Adrenal gland (tissue), 12 donors: ENCODE results near the gene DST. TPM values are rescaled to one million over a fixed set of nuclear protein-coding genes. Genes with fewer than 3 reads are reported as not detected.

Experiments
- DNase-seq, 7 donors: peaks; one replicate each; pipeline ENCODE4 v3.0.0-alpha.2; 2019 to 2020
- H3K27ac ChIP-seq, 5 donors: fragments of 200-600 bp; sonication (generic) in 4 of 5; 1 replicate in 3 of 5; 2 replicates in 2 of 5; pipeline versions ENCODE4 v1.5.1 to v1.8.0; 2016 to 2020; ENCODE audit warnings: mild to moderate bottlenecking in 1 of 5
- H3K27me3 ChIP-seq: fragments of 200-600 bp; 2 replicates; pipeline ENCODE4 v1.8.0; 2021
- H3K36me3 ChIP-seq, 2 donors: fragments of 200-600 bp; replicated peaks in 1 of 2; 1 replicate in 1 of 2; 2 replicates in 1 of 2; pipeline versions ENCODE4 v1.5.1 to v1.8.0; 2018 to 2022
- H3K4me1 ChIP-seq, 2 donors: fragments of 200-600 bp; replicated peaks in 1 of 2; 1 replicate in 1 of 2; 2 replicates in 1 of 2; pipeline versions ENCODE4 v1.5.1 to v1.8.0; 2018 to 2021
- H3K4me3 ChIP-seq, 4 donors: fragments of 200-600 bp; sonication (generic) in 3 of 4; one replicate each; pipeline ENCODE4 v1.5.1; 2016 to 2018
- H3K9me3 ChIP-seq, 3 donors: fragments of 200-600 bp; sonication (generic) in 1 of 3; replicated peaks in 1 of 3; 1 replicate in 2 of 3; 2 replicates in 1 of 3; pipeline versions ENCODE4 v1.5.1 to v1.8.0; 2016 to 2021
- CTCF ChIP-seq, 6 experiments: fragments of 450-650 bp in 4 of 6; fragments of 200-600 bp in 2 of 6; sonication (generic) in 1 of 6; IDR thresholded peaks; 1 replicate in 5 of 6; 2 replicates in 1 of 6; pipeline versions ENCODE4 v1.5.1 to v1.8.0; 2016 to 2021; ENCODE audit warnings: antibody characterized with exemption in 6 of 6, mild to moderate bottlenecking in 2 of 6, moderate library complexity in 1 of 6
- POLR2A ChIP-seq, 2 donors: fragments of 450-650 bp; IDR thresholded peaks; one replicate each; pipeline ENCODE4 v1.6.1; 2017; ENCODE audit warnings: antibody characterized with exemption in 2 of 2, mild to moderate bottlenecking in 2 of 2, moderate library complexity in 1 of 2
- WGBS, 4 donors: extraction: QIAGEN DNeasy Blood & Tissue Kit in 2 of 4; methylation state at CpG; one replicate each; pipeline versions ENCODE4 v1.1.5 to v1.1.7; 2013 to 2017; 5-methylcytosine and 5-hydroxymethylcytosine counted together
- intact Hi-C, 2 donors: fragments of 100-400 bp; cut with DNase I; formaldehyde crosslinking; loops; one replicate each; pipeline versions ENCODE4 v1.14.1 to v1.15.0; 2022 to 2023
- polyA plus RNA-seq, 3 donors: library from polyadenylated mRNA; stranded (reverse); fragments of 200-250 nt in 2 of 3; fragments of 350-450 nt in 1 of 3; fragmentation: Illumina TruSeq in 1 of 3; extraction: RNeasy Lipid Tissue Mini Kit (QIAGEN cat#74804) in 1 of 3; gene quantifications; one replicate each; pipeline ENCODE4 v1.2.3, GENCODE V29; 2013 to 2014
- total RNA-seq, 9 donors: library from RNA; depleted of rRNA in 4 of 9; stranded (reverse); fragments of >200 nt in 4 of 9; fragments of 120-200 nt in 1 of 9; fragmentation: NEBNext Ultra II Directional in 1 of 9; extraction: Animal tissue kit (Norgen Biotek cat#: 25700) in 1 of 9; gene quantifications; one replicate each; pipeline versions ENCODE4 v1.1.0 to v1.2.4, GENCODE V29; 2013 to 2023
- donor health status: healthy with polysubstance abuse.
- donor health status: Bipolar disorder and iron deficiency.
- donor health status: DM: yes; HTN: yes; CAD: no.
- donor health status: DM: no; HTN: no; CAD: no.
- donor health status: DM: no; HTN: no; CAD: no.
- donor health status: DM: yes; HTN: yes; CAD: no.

Gene DST
- total and polyA plus RNA-seq, 12 donors: 105 to 418 (median 265) TPM

- DNase-seq: no peak
- 47 to 62% (median 53%) methylated on average over 5 of the region's 5 CpGs for WGBS, 4 donors
- intact Hi-C loops: loop anchor here (5.0 to 10.0 kb wide), 3 partner anchors 119 to 232 kb away; no protein-coding TSS in a partner anchor
- TF ChIP-seq POLR2A (IDR thresholded peaks at IDR 0.05) (no peak), CTCF (IDR thresholded peaks at IDR 0.05) (no peak)
- H3K27ac ChIP-seq: peak overlapping the region in 1 of 5 donors; percentile 53
- H3K9me3 ChIP-seq: no peaks in the 10 kb centered on the region
- H3K4me1 ChIP-seq: peaks cover 0 to 13% of the 10 kb centered on the region in 2 donors
- no peaks in the 10 kb centered on the region for H3K27me3 ChIP-seq
- peaks cover 0 to 12% of the 10 kb centered on the region in 2 donors for H3K36me3 ChIP-seq
- no peak overlapping the region for H3K4me3 ChIP-seq
These were observed 48.8 kb downstream of the DST start for GRCh38 chr6:56593801-56594318.

DNA sequence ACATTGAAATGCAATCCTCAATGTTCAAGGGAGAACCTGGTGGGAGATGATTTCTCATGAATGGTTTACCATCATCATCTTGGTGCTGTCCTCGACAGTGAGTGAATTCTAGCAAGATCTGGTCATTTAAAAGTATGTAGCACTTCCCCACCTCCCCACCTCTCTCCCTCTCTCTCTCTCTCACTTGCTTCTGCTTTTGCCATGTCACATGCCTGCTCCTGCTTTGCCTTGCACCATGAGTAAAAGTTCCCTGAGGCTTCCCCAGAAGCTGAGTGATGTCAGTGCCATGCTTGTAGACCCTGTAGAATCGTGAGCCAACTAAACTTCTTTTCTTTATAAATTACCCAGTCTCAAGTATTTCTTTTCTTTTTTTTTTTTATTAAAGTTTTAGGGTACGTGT lies 60.5 kb downstream of the DST start:
- Histone ChIP-seq H3K27me3 (no peaks in the 10 kb centered on the region), H3K4me3 (no peak overlapping the region), H3K4me1 (peaks cover 0 to 9% of the 10 kb centered on the region in 2 donors), H3K36me3 (no peaks in the 10 kb centered on the region), H3K27ac (no peak overlapping the region), H3K9me3 (no peaks in the 10 kb centered on the region)
- 86 to 93% (median 92%) methylated on average over 3 of the region's 3 CpGs for WGBS, 4 donors
- TF ChIP-seq CTCF (IDR thresholded peaks at IDR 0.05) (no peak), POLR2A (IDR thresholded peaks at IDR 0.05) (no peak)
- intact Hi-C loops: no loop called here
- DNase-seq: no peak

DNA sequence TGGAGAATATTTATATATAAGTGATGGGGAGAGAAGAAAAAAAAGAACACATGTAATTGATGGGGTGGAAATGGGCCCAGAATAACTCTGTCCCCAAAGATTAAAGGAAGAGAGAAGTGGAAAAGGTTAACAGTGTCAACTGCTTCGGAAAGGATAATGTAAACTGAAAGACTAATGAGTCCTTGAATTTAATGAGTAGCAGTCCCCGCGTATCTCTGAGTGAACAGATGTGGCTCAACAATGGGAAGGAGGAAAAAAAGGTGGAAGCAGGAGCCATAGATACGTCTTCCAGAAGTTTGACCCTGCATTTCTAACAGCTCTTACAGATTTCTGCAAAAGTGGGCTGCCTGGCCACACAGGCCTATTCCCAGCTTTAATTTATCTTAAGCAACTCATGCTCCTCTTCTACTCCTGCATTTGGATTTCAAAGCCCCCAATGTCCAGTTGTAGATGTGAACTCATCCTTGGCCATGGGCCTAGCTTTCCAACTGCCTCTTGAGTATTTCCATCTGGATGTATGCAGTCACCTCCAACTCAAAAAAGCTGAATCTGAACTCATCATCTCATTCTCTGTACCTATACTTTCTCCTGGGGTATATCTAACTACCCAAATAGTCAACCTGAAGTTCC lies 61.3 kb downstream of the DST start:
- TF ChIP-seq POLR2A (IDR thresholded peaks at IDR 0.05): no peak
- no peak for TF ChIP-seq CTCF (IDR thresholded peaks at IDR 0.05)
- intact Hi-C loops: no loop called here
- Histone ChIP-seq H3K4me3 (no peak overlapping the region), H3K9me3 (no peaks in the 10 kb centered on the region), H3K27ac (no peak overlapping the region), H3K36me3 (no peaks in the 10 kb centered on the region), H3K4me1 (peaks cover 0 to 9% of the 10 kb centered on the region in 2 donors), H3K27me3 (no peaks in the 10 kb centered on the region)
- 37 to 68% (median 49%) methylated on average over 4 of the region's 4 CpGs for WGBS, 4 donors
- DNase-seq: no peak

DNA sequence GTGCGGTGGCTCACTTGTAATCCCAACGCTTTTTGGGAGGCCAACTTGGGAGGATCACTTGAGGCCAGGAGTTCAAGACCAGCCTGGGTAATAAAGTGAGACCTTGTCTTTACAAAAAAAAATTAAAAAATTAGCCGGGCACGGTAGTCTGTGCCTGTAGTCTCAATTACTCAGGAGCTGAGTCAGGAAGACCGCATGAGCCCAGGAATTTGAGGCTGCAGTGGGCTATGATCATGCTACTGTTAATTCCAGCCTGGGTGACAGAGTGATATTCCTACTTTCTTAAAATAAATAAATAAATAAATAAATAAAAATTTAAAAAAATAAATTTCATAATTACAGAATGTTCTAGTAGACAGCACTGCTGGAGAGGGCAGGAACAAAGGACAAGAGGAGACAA lies 62.4 kb downstream of the DST start:
- TF ChIP-seq POLR2A (IDR thresholded peaks at IDR 0.05) (no peak), CTCF (IDR thresholded peaks at IDR 0.05) (no peak)
- 93 to 96% (median 96%) methylated on average over 5 of the region's 5 CpGs for WGBS, 4 donors
- intact Hi-C loops: no loop called here

More for the DNA sequence above, 62.4 kb downstream of the DST start:
- Histone ChIP-seq H3K9me3 (no peaks in the 10 kb centered on the region), H3K36me3 (no peaks in the 10 kb centered on the region), H3K4me1 (peaks cover 0 to 9% of the 10 kb centered on the region in 2 donors), H3K4me3 (no peak overlapping the region), H3K27me3 (no peaks in the 10 kb centered on the region), H3K27ac (no peak overlapping the region)
- DNase-seq: no peak
